ENCODE measurements around the gene SSR4. TPM values are rescaled to one million over a fixed set of nuclear protein-coding genes. Genes with fewer than 3 reads are reported as not detected.

Gene SSR4
- polyA plus RNA-seq, 1 donor (not counting 4 experiments of a cell fraction or from before 2014, with no cell fraction given) = 187 TPM

- no peak overlapping the region for H3K4me3 ChIP-seq (ENCODE audit: control insufficient read depth in 2 of 3, extremely low read depth in 1 of 3, insufficient read depth in 2 of 3, low read depth in 1 of 3, low read length in 3 of 3)
- no peak overlapping the region for H3K4me2 ChIP-seq (ENCODE audit: control insufficient read depth, extremely low read depth, insufficient read depth, low read depth, low read length)
- dilution Hi-C loops (cut with MboI; ENCODE audit: extremely low pct_ligation_motif_present, low sequenced_read_pairs) = no loop called here
- no peak overlapping the region for H3K9ac ChIP-seq (ENCODE audit: control insufficient read depth, extremely low read depth, insufficient read depth, low read length)
- H4K20me1 ChIP-seq (ENCODE audit: control insufficient read depth, extremely low read depth, insufficient read depth, low read length) = no peaks in the 10 kb centered on the region
- TF ChIP-seq EZH2 (IDR thresholded peaks at IDR 0.05; ENCODE audit: low read length) = no peak
- TF ChIP-seq, protein P1, sequence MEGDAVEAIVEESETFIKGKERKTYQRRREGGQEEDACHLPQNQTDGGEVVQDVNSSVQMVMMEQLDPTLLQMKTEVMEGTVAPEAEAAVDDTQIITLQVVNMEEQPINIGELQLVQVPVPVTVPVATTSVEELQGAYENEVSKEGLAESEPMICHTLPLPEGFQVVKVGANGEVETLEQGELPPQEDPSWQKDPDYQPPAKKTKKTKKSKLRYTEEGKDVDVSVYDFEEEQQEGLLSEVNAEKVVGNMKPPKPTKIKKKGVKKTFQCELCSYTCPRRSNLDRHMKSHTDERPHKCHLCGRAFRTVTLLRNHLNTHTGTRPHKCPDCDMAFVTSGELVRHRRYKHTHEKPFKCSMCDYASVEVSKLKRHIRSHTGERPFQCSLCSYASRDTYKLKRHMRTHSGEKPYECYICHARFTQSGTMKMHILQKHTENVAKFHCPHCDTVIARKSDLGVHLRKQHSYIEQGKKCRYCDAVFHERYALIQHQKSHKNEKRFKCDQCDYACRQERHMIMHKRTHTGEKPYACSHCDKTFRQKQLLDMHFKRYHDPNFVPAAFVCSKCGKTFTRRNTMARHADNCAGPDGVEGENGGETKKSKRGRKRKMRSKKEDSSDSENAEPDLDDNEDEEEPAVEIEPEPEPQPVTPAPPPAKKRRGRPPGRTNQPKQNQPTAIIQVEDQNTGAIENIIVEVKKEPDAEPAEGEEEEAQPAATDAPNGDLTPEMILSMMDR (optimal IDR thresholded peaks at IDR 0.05 in 1 of 3, IDR thresholded peaks at IDR 0.05 in 1 of 3, conservative IDR thresholded peaks at IDR 0.05 in 1 of 3; ENCODE audit: extremely low read depth in 1 of 3, insufficient read depth in 2 of 3, low read length in 3 of 3) = no peak
- H3K27ac ChIP-seq (ENCODE audit: control insufficient read depth, insufficient read depth, low read length) = no peak overlapping the region
- no peak overlapping the region for H2AFZ ChIP-seq (ENCODE audit: control insufficient read depth, low read length)
- no peaks in the 10 kb centered on the region for H3K4me1 ChIP-seq (ENCODE audit: control insufficient read depth, extremely low read depth, insufficient read depth, low read length)
- H3K79me2 ChIP-seq (ENCODE audit: control insufficient read depth, insufficient read depth, low read length) = no peaks in the 10 kb centered on the region
- peaks cover 46% of the 10 kb centered on the region for H3K27me3 ChIP-seq (ENCODE audit: control insufficient read depth, extremely low read depth, insufficient read depth, low read length)
- H3K9me3 ChIP-seq (ENCODE audit: control insufficient read depth, low read depth, low read length) = no peaks in the 10 kb centered on the region
- FAIRE-seq (no peak), DNase-seq (ENCODE audit: low read depth, low spot score) (no peak)
- no peaks in the 10 kb centered on the region for H3K36me3 ChIP-seq (ENCODE audit: control insufficient read depth in 2 of 2, extremely low read depth in 1 of 2, insufficient read depth in 2 of 2, low read length in 2 of 2)
- H3K9me1 ChIP-seq (ENCODE audit: control insufficient read depth, extremely low read depth, insufficient read depth, low read length) = no peaks in the 10 kb centered on the region
Measured at GRCh38 chrX:153829549-153829798, 35.0 kb downstream of the SSR4 start.

- dilution Hi-C loops (cut with MboI; ENCODE audit: extremely low pct_ligation_motif_present, low sequenced_read_pairs) = no loop called here
- Histone ChIP-seq H3K27ac (ENCODE audit: control insufficient read depth, insufficient read depth, low read length) (no peak within 1 kb of the TSS), H4K20me1 (ENCODE audit: control insufficient read depth, extremely low read depth, insufficient read depth, low read length) (no peaks in the 10 kb centered on the region), H3K4me2 (ENCODE audit: control insufficient read depth, extremely low read depth, insufficient read depth, low read depth, low read length) (no peak within 1 kb of the TSS), H3K27me3 (ENCODE audit: control insufficient read depth, extremely low read depth, insufficient read depth, low read length) (peaks cover 46% of the 10 kb centered on the region), H3K36me3 (ENCODE audit: control insufficient read depth in 2 of 2, extremely low read depth in 1 of 2, insufficient read depth in 2 of 2, low read length in 2 of 2) (no peaks in the 10 kb centered on the region), H3K79me2 (ENCODE audit: control insufficient read depth, insufficient read depth, low read length) (no peaks in the 10 kb centered on the region), H3K4me1 (ENCODE audit: control insufficient read depth, extremely low read depth, insufficient read depth, low read length) (no peaks in the 10 kb centered on the region), H3K9me1 (ENCODE audit: control insufficient read depth, extremely low read depth, insufficient read depth, low read length) (no peaks in the 10 kb centered on the region), H3K9ac (ENCODE audit: control insufficient read depth, extremely low read depth, insufficient read depth, low read length) (no peak within 1 kb of the TSS), H3K4me3 (ENCODE audit: control insufficient read depth in 2 of 3, extremely low read depth in 1 of 3, insufficient read depth in 2 of 3, low read depth in 1 of 3, low read length in 3 of 3) (no peak within 1 kb of the TSS), H3K9me3 (ENCODE audit: control insufficient read depth, low read depth, low read length) (no peaks in the 10 kb centered on the region), H2AFZ (ENCODE audit: control insufficient read depth, low read length) (no peak within 1 kb of the TSS)
- DNase-seq (ENCODE audit: low read depth, low spot score) (no peak), FAIRE-seq (no peak)
- TF ChIP-seq, protein P1 (optimal IDR thresholded peaks at IDR 0.05 in 1 of 3, IDR thresholded peaks at IDR 0.05 in 1 of 3, conservative IDR thresholded peaks at IDR 0.05 in 1 of 3; ENCODE audit: extremely low read depth in 1 of 3, insufficient read depth in 2 of 3, low read length in 3 of 3) = no peak
- TF ChIP-seq EZH2 (IDR thresholded peaks at IDR 0.05; ENCODE audit: low read length) = peak; percentile 74
Measured at GRCh38 chrX:153829799-153830639, 35.6 kb downstream of the SSR4 start, which contains the start of gene PDZD4. TSS of gene PDZD4 (minus strand) at chrX:153830544. CDS start at chrX:153830298, 246 bp downstream.
